A549 (cell line): ENCODE measurements around the gene VAMP4. TPM values are rescaled to one million over a fixed set of nuclear protein-coding genes. Genes with fewer than 3 reads are reported as not detected.

ENCODE experiments used
- ATAC-seq, 2 experiments: fragments of 200-7000 bp in 1 of 2; fragments of >200 bp in 1 of 2; cut with Nextera tagmentation in 1 of 2; cut with Tn5 transposase in 1 of 2; 3 replicates each; pipeline versions ENCODE4 v1.8.0 to v1.9.1; 2018 to 2020; ENCODE audit warnings: mild to moderate bottlenecking in 1 of 2, moderate library complexity in 1 of 2
- CTCF ChIA-PET: fragments of 300-600 bp; sonication (Branson Sonifier 250); formaldehyde crosslinking; extraction: SDS; loops from one replicate; lab custom pipeline; 2021; ENCODE audit warnings: antibody characterized with exemption, inconsistent platforms; lab: Yijun Ruan, JAX
- POLR2A ChIA-PET: fragments of 350-600 bp; formaldehyde crosslinking; extraction: SDS; loops from one replicate; lab custom pipeline; 2021; ENCODE audit warnings: antibody characterized with exemption, inconsistent platforms; lab: Yijun Ruan, JAX
- DNase-seq, 2 experiments: peaks; one replicate each; pipeline versions ENCODE4 v3.0.0 to v3.0.0-alpha.2; 2011 to 2016; ENCODE audit warnings: low read depth in 1 of 2, low spot score in 1 of 2
- FAIRE-seq: peaks from 2 replicates; lab custom pipeline; 2011; peaks lifted over from hg19 to GRCh38; lab: Jason Lieb, UNC
- H3K27ac ChIP-seq, 2 experiments: fragments of >200 bp; sonication (Bioruptor Twin); formaldehyde crosslinking; 3 replicates each; pipeline ENCODE4 v1.5.1; 2016 to 2017
- H3K4me1 ChIP-seq: fragments of >200 bp; sonication (Bioruptor Twin); formaldehyde crosslinking; 3 replicates; pipeline ENCODE4 v1.6.1; 2016
- H3K4me2 ChIP-seq: fragments of >200 bp; sonication (Bioruptor Twin); formaldehyde crosslinking; 3 replicates; pipeline ENCODE4 v1.6.1; 2016
- H3K4me3 ChIP-seq: fragments of >200 bp; sonication (Bioruptor Twin); formaldehyde crosslinking; 3 replicates; pipeline ENCODE4 v1.5.1; 2016
- H3K9me3 ChIP-seq: fragments of >200 bp; sonication (Bioruptor Twin); formaldehyde crosslinking; 3 replicates; pipeline ENCODE4 v1.6.1; 2016
- BHLHE40 ChIP-seq: IDR thresholded peaks from 2 replicates; pipeline ENCODE4 v1.6.1; 2012; ENCODE audit warnings: low read depth, low read length, inconsistent platforms
- CBX8 ChIP-seq: fragments of 200-600 bp; sonication (generic); IDR thresholded peaks from 2 replicates; pipeline ENCODE4 v1.6.1; 2016
- CTCF ChIP-seq: fragments of >200 bp; sonication (Bioruptor Twin); formaldehyde crosslinking; IDR thresholded peaks from 3 replicates; pipeline ENCODE4 v1.5.1; 2016
- EHMT2 ChIP-seq: fragments of 200-600 bp; sonication (generic); IDR thresholded peaks from 2 replicates; pipeline ENCODE4 v1.6.1; 2016; ENCODE audit warnings: antibody characterized with exemption, low read depth, mild to moderate bottlenecking, moderate library complexity
- ESRRA ChIP-seq: fragments of 150-350 bp; IDR thresholded peaks from 2 replicates; pipeline ENCODE4 v1.6.1; 2014; ENCODE audit warnings: mild to moderate bottlenecking, low read length, borderline replicate concordance
- FOSB ChIP-seq: fragments of 250-450 bp; sonication (Bioruptor Pico); IDR thresholded peaks from 2 replicates; pipeline ENCODE4 v1.5.0; 2020; ENCODE audit warnings: mild to moderate bottlenecking, moderate library complexity
- HEYL ChIP-seq: fragments of 250-450 bp; sonication (Bioruptor Pico); IDR thresholded peaks from 2 replicates; pipeline ENCODE4 v1.8.0; 2021; ENCODE audit warnings: mild to moderate bottlenecking, moderate library complexity
- HOXB5 ChIP-seq: fragments of 250-450 bp; sonication (Bioruptor Pico); IDR thresholded peaks from 2 replicates; pipeline ENCODE4 v1.5.0; 2020; ENCODE audit warnings: mild to moderate bottlenecking, moderate library complexity
- JUNB ChIP-seq: fragments of >200 bp; sonication (Bioruptor Twin); formaldehyde crosslinking; IDR thresholded peaks from 2 replicates; pipeline ENCODE4 v1.6.1; 2016
- KDM1A ChIP-seq: fragments of 200-600 bp; sonication (generic); IDR thresholded peaks from 2 replicates; pipeline ENCODE4 v1.6.1; 2016; ENCODE audit warnings: low read depth, mild to moderate bottlenecking
- MAFK ChIP-seq: fragments of 450-650 bp; IDR thresholded peaks from 2 replicates; pipeline ENCODE4 v1.6.1; 2014; ENCODE audit not compliant: partially characterized antibody
- NPAS2 ChIP-seq: fragments of 250-450 bp; sonication (Bioruptor Pico); IDR thresholded peaks from 2 replicates; pipeline ENCODE4 v1.8.0; 2022; ENCODE audit warnings: mild to moderate bottlenecking, moderate library complexity, borderline replicate concordance
- NR3C1 ChIP-seq: fragments of >200 bp; sonication (Bioruptor Twin); formaldehyde crosslinking; IDR thresholded peaks from 3 replicates; pipeline ENCODE4 v1.6.1; 2017
- PBX3 ChIP-seq: IDR thresholded peaks from 2 replicates; pipeline ENCODE4 v1.6.1; 2012
- PHF8 ChIP-seq: fragments of 200-600 bp; sonication (generic); IDR thresholded peaks from 2 replicates; pipeline ENCODE4 v1.6.1; 2016; ENCODE audit warnings: low read depth, mild to moderate bottlenecking, antibody characterized with exemption, moderate library complexity, borderline replicate concordance
- RAD21 ChIP-seq, 2 experiments: fragments of >200 bp in 1 of 2; sonication (Bioruptor Twin) in 1 of 2; formaldehyde crosslinking in 1 of 2; IDR thresholded peaks in 1 of 2; conservative IDR thresholded peaks in 1 of 2; 2 replicates in 1 of 2; 3 replicates in 1 of 2; pipeline ENCODE4 v1.6.1; 2012 to 2018; ENCODE audit warnings: inconsistent platforms in 1 of 2
- RFX5 ChIP-seq: fragments of 450-650 bp; IDR thresholded peaks from 2 replicates; pipeline ENCODE4 v1.7.1; 2014; ENCODE audit warnings: antibody characterized with exemption, mild to moderate bottlenecking, moderate library complexity
- ZFP36 ChIP-seq: fragments of 450-650 bp; IDR thresholded peaks from 2 replicates; pipeline ENCODE4 v1.6.1; 2014; ENCODE audit warnings: borderline replicate concordance; ENCODE audit not compliant: partially characterized antibody
- ZSCAN20 ChIP-seq: fragments of 250-450 bp; sonication (Bioruptor Pico); IDR thresholded peaks from 2 replicates; pipeline ENCODE4 v1.8.0; 2022; ENCODE audit warnings: mild to moderate bottlenecking, moderate library complexity
- WGBS: methylation state at CpG from one replicate; pipeline ENCODE4 v1.1.6; 2017; ENCODE audit errors: missing lambda C conversion rate; 5-methylcytosine and 5-hydroxymethylcytosine counted together
- polyA plus RNA-seq, 4 experiments: library from polyadenylated mRNA; depleted of rRNA in 3 of 4; stranded (reverse); fragments of >200 nt; fragmentation: RNase III in 1 of 4; extraction: RNeasy Plus Mini Kit Qiagen cat#74134 plus additional on column Dnase treatment in 1 of 4; gene quantifications; 2 replicates in 3 of 4; 3 replicates in 1 of 4; pipeline ENCODE4 v1.2.3, GENCODE V29; 2011 to 2017
- TF ChIP-seq, protein P1 (sequence below): fragments of 200-600 bp; sonication (generic); IDR thresholded peaks from 2 replicates; pipeline ENCODE4 v1.6.1; 2016; ENCODE audit warnings: antibody characterized with exemption, mild to moderate bottlenecking, moderate library complexity
- TF ChIP-seq, protein P2 (sequence below): IDR thresholded peaks from 2 replicates; pipeline ENCODE4 v1.6.1; 2012
- TF ChIP-seq, protein P3 (sequence below): IDR thresholded peaks from 2 replicates; pipeline ENCODE4 v1.6.1; 2012; ENCODE audit warnings: low read depth, borderline replicate concordance

VAMP4 gene
- polyA plus RNA-seq, 2 of the 4 experiments (the other 2 are of a cell fraction) = 4.3 to 9.3 TPM

GRCh38 chr1:171738911-171739310 lies 3.0 kb downstream of the VAMP4 start:
- Histone ChIP-seq H3K4me2 (no peak overlapping the region), H3K4me3 (no peak overlapping the region), H3K9me3 (no peaks in the 10 kb centered on the region), H3K27ac (no peak overlapping the region), H3K4me1 (peaks cover 23% of the 10 kb centered on the region; the same call in 2 of the 3 replicates)
- TF ChIP-seq HEYL (CRISPR knock-in tag) (no peak), RFX5 (no peak), PHF8 (no peak), HOXB5 (CRISPR knock-in tag) (no peak), MAFK (no peak), CTCF (no peak)
- TF ChIP-seq, protein P1, sequence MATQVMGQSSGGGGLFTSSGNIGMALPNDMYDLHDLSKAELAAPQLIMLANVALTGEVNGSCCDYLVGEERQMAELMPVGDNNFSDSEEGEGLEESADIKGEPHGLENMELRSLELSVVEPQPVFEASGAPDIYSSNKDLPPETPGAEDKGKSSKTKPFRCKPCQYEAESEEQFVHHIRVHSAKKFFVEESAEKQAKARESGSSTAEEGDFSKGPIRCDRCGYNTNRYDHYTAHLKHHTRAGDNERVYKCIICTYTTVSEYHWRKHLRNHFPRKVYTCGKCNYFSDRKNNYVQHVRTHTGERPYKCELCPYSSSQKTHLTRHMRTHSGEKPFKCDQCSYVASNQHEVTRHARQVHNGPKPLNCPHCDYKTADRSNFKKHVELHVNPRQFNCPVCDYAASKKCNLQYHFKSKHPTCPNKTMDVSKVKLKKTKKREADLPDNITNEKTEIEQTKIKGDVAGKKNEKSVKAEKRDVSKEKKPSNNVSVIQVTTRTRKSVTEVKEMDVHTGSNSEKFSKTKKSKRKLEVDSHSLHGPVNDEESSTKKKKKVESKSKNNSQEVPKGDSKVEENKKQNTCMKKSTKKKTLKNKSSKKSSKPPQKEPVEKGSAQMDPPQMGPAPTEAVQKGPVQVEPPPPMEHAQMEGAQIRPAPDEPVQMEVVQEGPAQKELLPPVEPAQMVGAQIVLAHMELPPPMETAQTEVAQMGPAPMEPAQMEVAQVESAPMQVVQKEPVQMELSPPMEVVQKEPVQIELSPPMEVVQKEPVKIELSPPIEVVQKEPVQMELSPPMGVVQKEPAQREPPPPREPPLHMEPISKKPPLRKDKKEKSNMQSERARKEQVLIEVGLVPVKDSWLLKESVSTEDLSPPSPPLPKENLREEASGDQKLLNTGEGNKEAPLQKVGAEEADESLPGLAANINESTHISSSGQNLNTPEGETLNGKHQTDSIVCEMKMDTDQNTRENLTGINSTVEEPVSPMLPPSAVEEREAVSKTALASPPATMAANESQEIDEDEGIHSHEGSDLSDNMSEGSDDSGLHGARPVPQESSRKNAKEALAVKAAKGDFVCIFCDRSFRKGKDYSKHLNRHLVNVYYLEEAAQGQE = no peak
- ATAC-seq (no peak), FAIRE-seq (no peak), DNase-seq (no peak)
- POLR2A ChIA-PET = interaction anchor here (0.8 kb wide), 1 partner anchor 43 kb away, joined by 4 read pairs; the partner anchor contains the start of gene METTL13
- 97% methylated on average over 2 of the region's 2 CpGs for WGBS
- CTCF ChIA-PET = interaction anchor here (0.6 to 0.8 kb wide), 2 partner anchors 33 to 271 kb away, joined by 3 read pairs; no protein-coding TSS in a partner anchor

DNA sequence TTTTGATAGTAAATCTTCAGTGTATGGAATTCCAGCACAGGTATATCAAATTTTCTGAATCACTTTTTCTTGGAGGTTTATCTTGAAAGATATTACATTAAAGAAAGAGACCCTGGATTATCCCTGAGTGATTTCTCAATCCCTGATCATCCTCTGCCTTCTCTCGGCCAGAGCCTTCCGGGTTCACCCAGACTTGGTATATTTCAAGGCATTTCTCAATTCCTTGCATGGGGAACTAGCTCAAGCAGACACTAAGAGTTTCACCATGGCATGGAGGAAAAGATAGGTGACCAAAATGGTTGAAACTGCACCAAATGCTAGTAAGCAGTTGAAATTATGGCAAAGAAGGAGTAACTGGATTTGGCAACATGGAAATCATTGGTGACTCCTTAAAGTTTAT lies 5.7 kb downstream of the VAMP4 start:
- DNase-seq (no peak), ATAC-seq (no peak), FAIRE-seq (no peak)
- Histone ChIP-seq H3K4me2 (no peak overlapping the region), H3K4me3 (no peak overlapping the region), H3K4me1 (peaks cover 12% of the 10 kb centered on the region; the same call in 1 of the 3 replicates), H3K27ac (no peak overlapping the region), H3K9me3 (no peaks in the 10 kb centered on the region)
- ChIA-PET POLR2A (no interaction called here), CTCF (interaction anchor here (1.0 to 1.6 kb wide), 2 partner anchors 20 to 249 kb away, joined by 3 to 4 read pairs; no protein-coding TSS in a partner anchor)
- WGBS = 97% methylated on average over 2 of the region's 2 CpGs
- TF ChIP-seq MAFK (no peak), NR3C1 (no peak), KDM1A (no peak), RAD21 (conservative IDR thresholded peaks at IDR 0.05 in 1 of 2, IDR thresholded peaks at IDR 0.05 in 1 of 2) (no peak), CBX8 (no peak), BHLHE40 (no peak), EHMT2 (no peak), PBX3 (no peak), ESRRA (no peak), FOSB (CRISPR knock-in tag) (no peak), NPAS2 (CRISPR knock-in tag) (no peak), ZFP36 (no peak), ZSCAN20 (CRISPR knock-in tag) (no peak), JUNB (no peak)
- TF ChIP-seq, protein P2, sequence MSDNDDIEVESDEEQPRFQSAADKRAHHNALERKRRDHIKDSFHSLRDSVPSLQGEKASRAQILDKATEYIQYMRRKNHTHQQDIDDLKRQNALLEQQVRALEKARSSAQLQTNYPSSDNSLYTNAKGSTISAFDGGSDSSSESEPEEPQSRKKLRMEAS = no peak
- TF ChIP-seq, protein P3, sequence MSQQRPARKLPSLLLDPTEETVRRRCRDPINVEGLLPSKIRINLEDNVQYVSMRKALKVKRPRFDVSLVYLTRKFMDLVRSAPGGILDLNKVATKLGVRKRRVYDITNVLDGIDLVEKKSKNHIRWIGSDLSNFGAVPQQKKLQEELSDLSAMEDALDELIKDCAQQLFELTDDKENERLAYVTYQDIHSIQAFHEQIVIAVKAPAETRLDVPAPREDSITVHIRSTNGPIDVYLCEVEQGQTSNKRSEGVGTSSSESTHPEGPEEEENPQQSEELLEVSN = no peak
